ENCODE results near the gene NACC2.

- TF ChIP-seq, protein P1, sequence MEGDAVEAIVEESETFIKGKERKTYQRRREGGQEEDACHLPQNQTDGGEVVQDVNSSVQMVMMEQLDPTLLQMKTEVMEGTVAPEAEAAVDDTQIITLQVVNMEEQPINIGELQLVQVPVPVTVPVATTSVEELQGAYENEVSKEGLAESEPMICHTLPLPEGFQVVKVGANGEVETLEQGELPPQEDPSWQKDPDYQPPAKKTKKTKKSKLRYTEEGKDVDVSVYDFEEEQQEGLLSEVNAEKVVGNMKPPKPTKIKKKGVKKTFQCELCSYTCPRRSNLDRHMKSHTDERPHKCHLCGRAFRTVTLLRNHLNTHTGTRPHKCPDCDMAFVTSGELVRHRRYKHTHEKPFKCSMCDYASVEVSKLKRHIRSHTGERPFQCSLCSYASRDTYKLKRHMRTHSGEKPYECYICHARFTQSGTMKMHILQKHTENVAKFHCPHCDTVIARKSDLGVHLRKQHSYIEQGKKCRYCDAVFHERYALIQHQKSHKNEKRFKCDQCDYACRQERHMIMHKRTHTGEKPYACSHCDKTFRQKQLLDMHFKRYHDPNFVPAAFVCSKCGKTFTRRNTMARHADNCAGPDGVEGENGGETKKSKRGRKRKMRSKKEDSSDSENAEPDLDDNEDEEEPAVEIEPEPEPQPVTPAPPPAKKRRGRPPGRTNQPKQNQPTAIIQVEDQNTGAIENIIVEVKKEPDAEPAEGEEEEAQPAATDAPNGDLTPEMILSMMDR (IDR thresholded peaks at IDR 0.05; ENCODE audit: poor library complexity) = no peak
- TF ChIP-seq EZH2 (IDR thresholded peaks at IDR 0.05; ENCODE audit: borderline replicate concordance) = no peak
These were observed 99.3 kb downstream of the NACC2 start for GRCh38 chr9:135995816-135996215.

Data from hepatocyte (in vitro differentiated cells).